Heart left ventricle (tissue), 13 donors: ENCODE measurements around the gene PIK3IP1.

Experiments used
- CTCF ChIP-seq, 12 donors: fragments of 200-600 bp; sonication (generic) in 4 of 12; IDR thresholded peaks; one replicate each; pipeline versions ENCODE4 v1.5.0 to v1.8.0; 2018 to 2022; ENCODE audit warnings: antibody characterized with exemption in 12 of 12, mild to moderate bottlenecking in 5 of 12
- POLR2A ChIP-seq, 2 donors: fragments of 450-650 bp; IDR thresholded peaks; one replicate each; pipeline ENCODE4 v1.6.1; 2017; ENCODE audit warnings: antibody characterized with exemption in 2 of 2, mild to moderate bottlenecking in 2 of 2, moderate library complexity in 2 of 2
- donor health status: ischemic (EF 13 %, LVEDD 7.1; RV severe dilation, severe dysfunction).
- donor health status: DM: no; HTN: yes; CAD: no.
- donor health status: DM: no; HTN: no; CAD: no.
- donor health status: ischemic (EF 25% LVEDD 6.9; RV normal size, moderate dysfunction).
- donor health status: ischemic (EF 25% LVEDD 5.7; RV mildly dilated, moderate dysfunction).
- donor health status: ischemic (EF 35%, LVEDD 5.7; RV mildly dilated, moderate dysfunction).
- donor health status: nonischemic (EF 11% LVEDD 7.7; RV severe dilation, severe dysfunction).
- donor health status: DM: yes; HTN: yes; CAD: no.
- donor health status: PGD.
- donor health status: ischemic (EF 29% LVEDD 5.4; RV normal size, mild dysfunction).
- donor health status: nonischemic (EF 23%, LVEDD 6.1; RV moderate dilation, normal function).

GRCh38 chr22:31239771-31240370, 52.4 kb downstream of the PIK3IP1 start:
- no peak for TF ChIP-seq CTCF (IDR thresholded peaks at IDR 0.05)
- TF ChIP-seq POLR2A (IDR thresholded peaks at IDR 0.05): no peak
